NCI-H82 (cell line): ENCODE results near the gene TMEM250.

Source experiments
- DNase-seq: peaks from one replicate; lab custom pipeline; 2025; lab: John Stamatoyannopoulos, UW

The TMEM250 gene

DNA sequence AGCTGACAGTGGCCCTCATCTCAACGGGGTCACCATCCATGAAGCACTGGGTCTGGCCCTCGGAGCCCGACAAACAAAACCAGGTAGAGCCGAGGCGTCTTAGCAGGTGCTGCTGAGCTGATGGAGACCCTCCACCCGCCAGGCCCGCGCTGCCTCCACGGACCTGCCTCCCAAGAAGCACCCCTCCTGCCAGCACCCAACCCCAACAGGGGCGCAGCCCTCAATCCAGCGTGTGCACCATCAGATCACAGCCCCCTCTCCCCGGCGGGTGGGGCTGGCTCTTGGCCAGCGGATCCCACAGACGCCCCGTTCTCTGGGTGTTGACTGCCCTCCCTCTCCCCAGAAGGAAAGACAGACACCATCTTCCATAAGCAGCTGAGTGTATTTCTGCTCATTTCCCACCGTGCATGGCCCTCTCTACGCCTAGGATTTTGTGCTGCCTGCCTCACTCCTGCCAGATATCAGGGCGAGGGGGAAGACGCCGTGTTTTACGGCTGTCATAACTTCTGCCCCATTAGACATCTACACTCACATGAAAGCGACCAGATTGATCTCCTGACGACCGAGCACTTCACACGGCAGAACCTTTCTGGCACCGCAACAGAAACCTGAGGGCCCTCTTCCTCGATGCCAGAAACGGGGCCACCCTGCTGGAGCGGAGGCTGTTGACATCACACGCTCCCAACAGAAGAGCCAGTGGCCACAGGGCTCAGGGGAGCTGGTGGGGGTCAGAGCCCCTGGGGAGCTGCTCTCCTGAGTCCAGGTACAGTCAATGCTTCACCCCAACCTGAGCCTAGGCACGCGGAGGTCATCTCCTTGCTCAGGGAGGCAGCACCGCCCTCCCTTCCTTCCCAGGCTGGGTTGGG is 35.9 kb downstream of the TMEM250 start:
- DNase-seq: no peak

DNA sequence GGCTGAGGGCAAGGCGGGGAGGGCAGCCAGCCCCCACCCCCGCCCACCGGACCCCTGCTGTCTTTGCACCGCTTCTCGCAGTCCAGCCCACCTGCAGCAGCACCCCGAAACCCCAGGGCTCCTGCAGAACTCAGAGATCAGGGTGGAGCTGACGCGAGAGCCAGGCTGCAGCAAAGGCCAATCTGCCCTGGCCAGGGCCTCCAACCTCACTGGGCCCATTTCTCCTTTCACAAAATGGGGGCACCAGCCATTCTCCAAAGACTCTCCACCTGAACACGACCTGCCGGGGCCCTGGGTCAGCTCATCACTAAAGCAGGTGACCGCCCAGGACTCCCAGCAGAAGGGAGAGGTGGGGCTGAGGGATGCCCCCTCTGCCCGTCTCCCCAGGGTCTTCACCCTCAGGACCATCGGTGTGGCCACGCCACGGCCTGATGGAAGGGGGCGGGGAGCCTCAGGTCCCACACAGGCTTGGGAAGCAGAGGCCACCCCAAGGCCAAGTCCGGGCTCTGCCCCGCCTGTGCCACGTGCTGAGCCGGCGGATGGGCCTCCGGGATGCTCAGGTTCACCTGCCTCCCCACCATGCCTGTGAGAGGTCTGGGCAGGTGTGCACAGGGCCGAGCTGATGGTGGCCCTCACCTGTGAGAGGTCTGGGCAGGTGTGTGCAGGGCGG is 36.7 kb downstream of the TMEM250 start:
- no peak for DNase-seq

DNA sequence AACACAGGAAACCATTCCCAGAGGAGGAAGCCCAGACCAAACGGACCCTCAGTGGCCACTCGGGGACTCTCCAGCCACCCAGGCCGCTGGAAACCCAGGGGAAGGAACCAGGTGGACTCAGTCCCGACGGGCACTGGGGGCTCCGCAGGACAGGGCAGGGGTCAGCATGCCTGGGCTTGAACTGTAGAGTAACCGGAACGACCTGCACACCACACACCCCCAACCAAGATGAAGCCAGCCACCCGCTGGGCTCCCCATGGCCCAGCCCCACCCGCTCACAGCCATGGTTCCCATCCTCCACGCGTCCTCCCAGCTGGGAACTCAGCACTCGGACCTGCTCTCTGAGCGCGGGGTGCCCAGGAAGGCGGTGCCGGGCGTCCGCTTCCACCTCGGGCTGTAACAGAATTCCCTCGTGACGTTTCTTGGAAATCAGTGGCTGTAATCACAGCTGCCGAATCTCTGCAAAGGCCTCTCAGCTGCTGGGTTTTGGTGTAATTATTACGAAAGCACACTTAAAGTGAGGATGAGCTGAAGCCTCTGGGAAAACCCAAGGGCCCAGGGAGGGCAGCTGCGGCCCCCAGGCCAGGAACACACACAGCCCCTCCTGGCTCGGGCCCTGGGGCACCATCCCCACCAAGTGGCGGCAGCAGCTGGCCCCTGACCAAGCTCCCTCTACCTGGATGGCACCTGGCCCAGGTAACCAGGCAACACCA is 37.4 kb downstream of the TMEM250 start:
- no peak for DNase-seq

DNA sequence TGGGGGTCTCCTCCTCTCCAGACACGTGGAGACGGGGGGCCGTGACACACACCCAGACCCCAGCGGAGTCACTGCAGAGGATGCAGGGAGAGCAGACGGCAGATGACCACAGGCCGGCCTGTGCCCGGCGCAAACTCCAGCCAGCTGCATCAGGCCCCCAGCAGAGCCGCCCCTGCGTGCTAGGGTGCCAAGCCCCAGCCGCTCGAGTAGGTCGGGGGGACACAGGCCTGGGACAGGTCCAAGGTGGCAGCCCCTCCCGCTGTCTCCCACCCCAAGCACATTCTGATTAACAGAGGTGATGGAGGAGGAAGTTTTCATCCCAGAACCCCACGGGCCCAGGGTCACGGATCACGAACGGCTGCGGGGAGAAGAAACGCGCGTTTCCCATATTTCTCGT is 38.0 kb downstream of the TMEM250 start:
- no peak for DNase-seq

DNA sequence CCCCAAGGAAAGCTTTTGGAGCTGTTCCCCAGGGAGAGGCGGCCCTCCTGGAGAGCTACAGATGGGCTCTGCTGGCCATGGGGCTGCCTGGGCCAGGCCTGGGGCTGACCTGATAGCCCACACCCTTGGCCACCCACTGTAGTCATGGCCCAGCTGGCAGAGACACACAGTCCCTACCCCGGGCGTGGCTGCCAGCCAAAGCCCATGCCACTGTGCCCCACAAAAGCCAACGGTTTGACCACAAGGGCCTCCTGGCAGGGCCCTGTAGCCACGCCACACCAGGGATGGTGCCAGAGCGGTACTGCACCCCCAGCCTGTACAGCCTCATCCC is 38.8 kb downstream of the TMEM250 start:
- DNase-seq: no peak

DNA sequence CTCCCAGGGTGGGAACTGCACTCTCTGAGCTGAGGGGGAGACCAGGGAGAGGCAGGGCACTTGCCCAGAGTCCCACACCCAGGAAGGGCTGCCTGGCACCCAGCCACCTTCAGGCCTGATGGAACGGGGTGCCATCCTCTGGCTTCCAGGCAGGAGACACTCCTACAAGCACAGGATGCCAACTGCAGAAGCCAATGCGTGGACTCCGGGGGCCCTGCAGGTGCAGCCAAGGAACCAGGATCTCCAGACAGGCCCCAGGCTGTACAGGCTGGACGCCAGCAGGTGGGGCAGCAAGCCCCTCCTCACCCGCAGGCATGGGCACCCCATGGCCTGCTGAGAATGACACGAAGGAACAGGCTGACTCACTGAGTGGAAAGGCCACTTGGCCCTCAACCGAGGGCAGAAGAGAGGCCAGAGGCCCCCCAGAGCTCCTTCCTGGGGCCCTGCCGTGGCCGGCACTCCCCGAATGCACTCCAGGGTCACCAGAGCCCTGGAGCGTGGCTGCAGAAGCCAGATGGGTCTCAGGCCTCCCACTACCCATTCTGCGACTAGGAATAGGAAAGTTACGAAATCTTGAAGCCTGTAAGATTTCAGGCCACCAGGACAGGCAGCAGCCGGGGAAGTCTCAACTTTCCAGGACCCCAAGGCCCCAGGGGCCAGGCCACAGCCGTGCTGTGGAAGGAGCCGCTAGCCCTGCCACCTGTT is 39.3 kb downstream of the TMEM250 start:
- no peak for DNase-seq

DNA sequence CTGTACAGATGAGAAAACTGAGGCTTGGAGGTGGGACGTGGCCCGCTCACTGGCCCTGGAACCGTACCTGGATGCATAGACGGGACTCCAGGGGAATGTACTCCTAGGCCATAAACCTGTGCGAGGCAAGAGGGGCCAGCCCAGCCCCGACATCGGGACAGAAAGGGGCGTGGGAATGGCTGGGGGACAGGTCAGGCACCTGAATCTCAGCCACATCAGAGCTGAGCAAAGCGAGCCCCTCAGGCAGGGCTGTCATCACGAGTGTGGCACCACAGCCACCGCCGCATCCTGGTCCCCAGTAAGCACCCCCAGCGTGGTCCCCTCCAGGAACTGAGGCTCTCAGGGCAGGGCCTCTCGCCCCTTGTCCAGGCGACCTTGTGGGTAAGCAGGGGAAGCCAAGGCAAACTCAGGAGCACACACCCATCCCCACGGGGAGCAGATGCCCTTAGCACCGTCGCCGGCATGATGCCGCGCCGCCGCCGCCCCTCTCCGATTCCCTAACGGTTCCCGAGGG is 40.1 kb downstream of the TMEM250 start:
- DNase-seq: no peak

DNA sequence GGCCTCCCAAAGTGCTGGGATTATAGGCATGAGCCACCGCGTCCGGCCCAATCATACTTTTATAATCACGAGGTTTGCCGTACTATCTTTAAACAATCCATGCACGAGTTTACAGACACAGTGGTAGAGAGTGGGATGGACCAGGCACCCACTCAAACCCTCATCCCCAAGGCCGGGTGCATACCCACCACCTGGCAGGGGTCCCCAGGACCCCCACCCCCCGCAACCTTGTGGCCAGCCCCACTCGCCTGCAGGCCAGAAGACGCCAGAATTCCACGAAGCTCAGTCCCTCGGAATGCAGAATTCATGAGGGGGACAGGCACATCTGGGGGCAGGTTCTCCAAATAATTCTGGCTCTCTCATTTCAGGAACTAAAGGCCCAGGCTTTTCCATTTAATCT is 40.7 kb downstream of the TMEM250 start:
- DNase-seq: no peak

DNA sequence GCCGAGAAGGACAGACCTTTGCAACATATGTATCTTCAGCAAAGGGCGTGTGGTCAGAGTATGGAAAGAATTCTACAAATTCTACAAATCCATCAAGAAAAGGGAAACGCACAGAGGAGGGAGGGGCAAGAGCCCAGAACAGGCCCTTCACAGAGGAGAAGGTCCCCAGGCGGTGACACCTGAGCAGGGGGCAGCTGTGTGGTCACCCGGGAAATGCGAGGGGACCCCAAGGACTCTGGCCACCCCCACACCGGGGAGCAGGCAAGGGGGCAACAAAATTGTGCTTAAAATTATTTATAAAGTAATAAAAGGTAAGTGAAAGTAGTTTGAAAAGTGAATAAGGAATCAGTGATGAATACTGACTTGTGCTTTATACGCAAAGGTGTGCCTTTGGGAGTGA is 41.2 kb downstream of the TMEM250 start:
- no peak for DNase-seq

DNA sequence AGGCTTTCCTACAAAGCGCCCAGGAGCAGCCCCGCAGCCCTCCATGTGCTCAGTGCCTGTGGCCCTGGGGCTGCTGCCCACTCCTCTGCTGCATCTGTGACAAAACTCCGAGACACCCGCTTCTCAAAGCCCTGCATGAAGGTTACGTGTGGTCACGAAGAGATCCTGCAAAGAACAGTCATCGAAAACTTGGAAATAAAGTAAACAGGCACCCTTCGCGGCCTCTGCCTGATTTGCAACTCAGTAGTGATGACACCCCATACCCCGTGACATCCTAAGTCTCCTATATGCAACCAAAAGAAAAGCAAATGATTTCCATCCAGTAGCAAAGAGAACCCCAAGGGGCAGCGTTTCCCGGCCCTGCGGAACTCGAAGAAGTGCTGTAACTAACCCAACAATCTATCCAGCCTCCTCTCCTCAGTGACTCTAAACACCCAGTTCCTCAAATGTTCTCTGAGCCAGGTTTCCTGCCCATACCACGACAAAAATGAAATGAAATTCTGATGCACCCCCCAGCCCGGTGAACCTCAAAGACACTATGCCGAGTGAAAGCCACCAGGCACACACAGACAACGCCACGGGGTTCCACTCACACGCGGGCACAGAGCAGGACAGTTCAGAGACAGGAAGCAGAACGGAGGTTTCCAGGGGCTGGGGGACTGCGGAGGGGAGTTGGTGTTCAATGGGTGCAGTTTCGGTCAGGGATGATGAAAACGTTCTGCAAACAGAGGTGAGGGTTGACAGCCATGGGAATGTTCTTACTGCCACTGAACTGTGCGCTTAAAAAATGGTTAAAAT is 42.6 kb downstream of the TMEM250 start:
- no peak for DNase-seq

DNA sequence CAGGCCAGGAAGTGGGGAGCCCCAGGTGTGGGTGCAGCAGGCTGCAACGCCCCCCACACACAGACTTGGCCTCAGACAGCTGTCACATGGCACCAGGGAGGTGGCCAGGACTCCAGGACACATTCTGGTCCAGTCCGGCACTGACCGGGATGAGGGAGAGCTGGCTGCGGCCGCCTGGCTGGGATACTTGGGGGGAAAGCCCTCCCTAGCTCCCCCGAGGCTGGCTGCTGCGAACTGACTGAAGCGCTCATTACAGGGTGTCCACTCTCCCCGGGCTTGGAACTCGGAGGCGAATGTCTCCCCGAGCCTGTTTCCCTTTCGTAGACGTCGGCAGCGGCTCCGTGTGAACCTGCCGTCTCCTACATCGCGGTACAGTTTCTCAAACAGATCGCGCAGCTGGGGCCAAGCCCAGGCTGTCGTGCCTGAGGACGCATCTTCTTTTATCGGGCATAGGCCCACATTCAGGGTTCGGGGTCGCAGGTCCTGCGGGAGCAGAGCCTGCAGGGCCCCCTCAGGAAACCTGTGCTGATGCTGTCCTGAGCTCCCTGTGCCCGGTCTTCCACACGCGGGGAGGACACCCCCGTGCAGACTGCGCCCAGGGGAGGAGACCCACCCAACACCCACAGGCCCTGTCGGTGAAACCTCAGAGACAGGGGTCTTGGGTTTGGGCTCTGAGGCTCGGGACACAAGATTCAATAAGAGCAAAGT is 43.4 kb downstream of the TMEM250 start:
- no peak for DNase-seq

DNA sequence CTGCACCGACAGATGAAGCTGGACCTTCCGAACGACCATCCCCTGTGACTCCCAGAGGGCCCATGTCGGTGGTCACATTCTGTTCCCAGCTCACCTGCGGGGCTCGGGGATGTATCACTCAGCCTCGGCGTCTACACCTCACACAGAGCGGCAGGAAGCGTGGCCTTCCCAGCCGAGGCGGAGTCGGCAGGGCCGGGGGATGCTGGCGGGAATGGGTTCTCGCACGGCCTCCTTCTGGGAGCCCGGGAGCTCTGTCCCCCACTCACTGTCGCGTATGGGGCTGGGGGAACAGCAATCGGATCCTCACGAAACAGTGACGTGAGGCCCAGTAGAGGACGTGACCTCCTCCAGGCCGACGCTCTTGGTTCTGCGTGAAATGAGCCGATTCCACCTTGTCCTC is 44.0 kb downstream of the TMEM250 start:
- no peak for DNase-seq
